Lung microvascular endothelial cell (primary cell): ENCODE measurements around the gene LIF. TPM values are rescaled to one million over a fixed set of nuclear protein-coding genes. Genes with fewer than 3 reads are reported as not detected.
"Not testable (repeated sequence)": the region's sequence is repeated elsewhere in the genome, so short reads cannot be mapped to it uniquely, and the experiment has no call there.

Experiments
- DNase-seq, 2 donors: peaks; one replicate each; pipeline versions ENCODE4 v3.0.0 to v3.0.0-alpha.2; 2010; ENCODE audit warnings: low read depth in 2 of 2
- total RNA-seq: library from RNA; depleted of rRNA; stranded (reverse); fragments of >200 nt; gene quantifications from 2 replicates; pipeline ENCODE4 v1.2.1, GENCODE V29; 2014

Gene LIF
- total RNA-seq, 1 donor from 2014 or later = 0.20 TPM

DNA sequence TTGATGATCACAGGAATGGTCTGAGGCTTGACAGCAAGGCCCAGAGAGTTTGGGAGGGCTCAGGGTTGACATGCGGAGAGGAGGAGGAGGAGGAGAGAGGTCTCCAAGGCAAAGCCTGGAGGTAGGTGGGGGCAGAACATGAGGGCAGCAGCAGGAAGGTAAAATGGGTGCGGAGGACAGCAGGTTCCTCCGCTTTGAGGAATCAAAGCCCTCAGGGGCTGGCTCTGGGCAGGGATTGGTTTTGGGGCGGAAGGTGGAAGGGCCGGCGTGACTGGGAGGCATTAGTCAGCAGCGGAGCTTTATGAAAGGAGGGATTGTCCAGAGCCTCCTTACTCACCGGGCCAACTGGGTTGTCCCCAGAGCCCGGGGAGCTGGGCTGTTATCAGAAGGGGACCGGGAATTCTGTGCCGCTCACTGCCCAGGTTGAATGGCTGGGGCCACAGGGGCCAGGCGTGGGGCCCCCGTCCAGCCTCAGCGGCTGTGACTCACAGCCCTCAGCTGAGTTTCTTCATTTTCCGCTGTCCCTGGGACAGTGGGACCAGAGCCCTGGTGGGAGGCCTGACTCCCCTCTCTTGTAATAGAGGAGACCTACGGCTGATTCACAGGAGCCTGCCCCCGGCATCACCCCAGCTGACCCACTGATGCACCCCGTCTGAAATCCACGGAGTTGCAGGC is 36.2 kb downstream of the LIF start:
- DNase-seq = no peak

DNA sequence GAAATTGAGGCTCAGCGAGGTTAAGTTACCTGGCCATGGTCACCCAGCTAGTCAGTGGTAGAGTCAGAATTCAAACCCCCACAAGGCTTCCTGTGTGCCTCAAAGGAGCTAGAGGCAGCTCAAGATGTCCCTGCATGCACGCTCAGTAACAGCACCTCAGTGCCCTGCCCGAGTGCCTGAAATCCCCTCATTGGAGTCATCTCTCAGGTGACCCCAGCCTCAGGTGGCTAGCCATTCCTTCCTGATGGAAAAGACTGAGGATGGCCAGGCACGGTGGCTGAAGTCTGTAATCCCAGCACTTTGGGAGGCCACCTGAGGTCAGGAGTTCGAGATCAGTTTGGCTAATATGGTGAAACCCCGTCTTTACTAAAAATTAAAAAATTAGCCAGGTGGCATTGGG is 36.9 kb downstream of the LIF start:
- no peak for DNase-seq

DNA sequence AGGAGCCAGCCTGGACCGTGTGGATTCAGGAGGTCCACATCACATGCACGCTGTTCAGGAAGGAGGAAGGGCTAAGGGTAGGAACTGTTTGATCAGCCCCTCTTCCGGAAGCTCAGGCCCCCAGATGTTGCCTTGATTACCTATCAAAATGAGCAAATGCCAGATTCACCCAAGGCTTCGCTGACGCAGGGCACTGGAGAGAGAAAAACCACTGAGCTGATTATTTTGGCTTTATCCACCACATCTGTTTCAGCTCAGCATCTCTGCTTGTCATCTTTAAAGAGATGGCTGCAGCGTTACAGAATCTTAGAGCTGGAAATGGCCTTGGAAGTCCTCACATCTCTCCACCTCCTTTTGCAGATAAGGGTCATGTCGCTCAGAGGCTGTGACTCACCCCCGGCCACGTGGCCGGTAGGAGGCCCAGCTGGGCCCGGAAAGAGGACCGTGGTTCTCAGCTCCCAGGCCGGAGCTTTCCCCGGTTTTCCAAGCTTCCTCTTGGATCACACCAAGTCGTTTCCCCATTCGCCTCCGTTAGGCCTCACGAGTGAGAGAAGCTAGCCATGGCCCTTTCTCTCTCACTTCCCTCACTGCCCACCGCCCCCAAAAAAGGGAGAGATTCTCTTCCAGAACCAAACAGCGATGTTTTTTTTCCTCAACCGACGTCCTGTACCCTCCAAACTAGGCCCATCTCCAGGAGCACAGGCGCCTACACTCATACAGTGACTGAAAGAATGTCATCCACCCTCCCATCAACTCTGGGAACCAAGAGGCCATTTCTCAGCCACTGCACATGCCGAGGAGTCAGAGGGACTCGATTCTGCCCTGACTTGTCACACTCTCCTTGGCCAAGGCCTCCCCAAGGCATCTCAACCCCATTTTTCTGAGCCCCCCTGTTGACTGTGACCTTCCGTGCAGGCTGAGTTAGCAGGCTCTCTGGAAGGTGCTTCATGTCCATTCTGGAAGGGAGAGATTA is 37.6 kb downstream of the LIF start:
- DNase-seq = peak; percentile 42 to 91

DNA sequence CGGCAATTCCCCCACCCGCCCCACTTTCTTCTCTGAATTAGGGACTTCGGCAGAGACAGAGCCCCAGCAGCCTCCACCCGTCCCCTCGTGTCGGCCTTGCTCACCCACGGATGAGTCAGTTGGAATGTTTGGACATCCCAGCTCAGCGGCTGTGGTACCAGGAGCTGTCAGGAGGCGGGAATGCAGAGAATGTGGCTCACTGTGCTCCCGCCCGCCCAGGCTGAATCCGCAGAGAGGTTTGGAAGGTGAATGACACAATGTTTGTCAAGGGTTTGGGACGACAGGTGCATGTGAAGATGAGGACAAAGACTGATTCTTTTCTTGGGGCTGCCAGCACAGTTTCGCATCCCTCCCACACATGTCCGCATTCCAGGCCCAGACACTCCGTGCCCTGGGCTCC is 39.6 kb downstream of the LIF start:
- DNase-seq = peak; percentile 45 to 88

DNA sequence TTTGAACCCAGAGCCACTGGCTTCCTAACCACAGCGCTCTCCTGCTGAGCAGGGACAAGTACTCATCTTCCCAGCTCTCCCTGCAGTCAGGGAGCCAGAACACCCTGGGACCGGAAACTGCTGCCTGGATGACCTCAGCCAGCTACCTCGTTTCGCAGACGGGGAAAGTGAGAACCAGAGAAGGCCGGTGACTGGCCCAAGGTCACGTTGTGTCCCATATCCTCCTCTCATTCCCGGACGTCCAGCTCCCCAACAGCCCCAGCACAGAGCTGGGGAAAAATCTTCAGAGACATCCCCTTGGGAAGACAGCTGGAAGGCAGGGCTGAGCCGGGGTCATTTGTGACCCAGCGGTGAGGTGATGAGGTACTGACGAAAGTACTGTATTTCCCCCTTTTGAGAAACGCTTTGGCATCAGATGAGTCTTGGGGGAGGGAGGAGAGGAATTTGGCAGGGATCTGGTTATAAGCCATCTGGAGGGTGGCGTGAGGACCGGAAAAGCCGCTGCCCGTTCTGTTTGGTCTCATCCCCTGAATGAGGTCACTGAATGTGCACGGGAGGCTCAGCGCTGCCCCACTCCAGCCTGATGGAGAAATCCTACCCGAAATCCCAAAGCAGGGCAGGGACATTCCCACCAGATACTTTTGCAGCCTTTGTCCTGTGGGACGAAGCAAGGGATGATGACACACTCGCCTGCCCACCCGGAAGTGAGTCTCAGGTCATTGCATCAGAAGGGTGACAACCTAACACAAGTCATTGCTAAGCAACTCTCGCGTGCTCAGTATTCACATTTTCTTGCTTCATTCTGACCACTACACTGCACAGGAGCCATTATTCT is 41.1 kb downstream of the LIF start:
- peak; percentile 62 to 92 for DNase-seq

DNA sequence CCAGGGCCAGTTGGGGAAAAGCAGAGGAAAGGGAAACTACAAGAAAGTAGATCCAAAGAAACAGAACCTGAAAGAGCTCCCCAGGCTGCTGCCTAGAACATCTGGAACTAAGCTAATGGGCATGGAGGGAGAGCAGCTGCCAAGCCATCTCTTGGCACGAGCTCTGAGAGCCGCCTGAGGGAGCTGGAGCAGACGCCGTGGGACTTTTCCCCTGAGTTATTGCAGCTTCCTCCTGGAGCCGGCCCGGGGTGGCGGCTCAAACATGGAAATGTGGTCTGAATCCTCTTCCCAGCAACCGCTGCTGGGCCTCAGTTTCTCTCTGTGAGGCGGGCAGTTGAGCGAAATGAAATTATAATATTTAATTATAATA is 41.8 kb downstream of the LIF start:
- peak in 1 of 2 donors; percentile 55 for DNase-seq

DNA sequence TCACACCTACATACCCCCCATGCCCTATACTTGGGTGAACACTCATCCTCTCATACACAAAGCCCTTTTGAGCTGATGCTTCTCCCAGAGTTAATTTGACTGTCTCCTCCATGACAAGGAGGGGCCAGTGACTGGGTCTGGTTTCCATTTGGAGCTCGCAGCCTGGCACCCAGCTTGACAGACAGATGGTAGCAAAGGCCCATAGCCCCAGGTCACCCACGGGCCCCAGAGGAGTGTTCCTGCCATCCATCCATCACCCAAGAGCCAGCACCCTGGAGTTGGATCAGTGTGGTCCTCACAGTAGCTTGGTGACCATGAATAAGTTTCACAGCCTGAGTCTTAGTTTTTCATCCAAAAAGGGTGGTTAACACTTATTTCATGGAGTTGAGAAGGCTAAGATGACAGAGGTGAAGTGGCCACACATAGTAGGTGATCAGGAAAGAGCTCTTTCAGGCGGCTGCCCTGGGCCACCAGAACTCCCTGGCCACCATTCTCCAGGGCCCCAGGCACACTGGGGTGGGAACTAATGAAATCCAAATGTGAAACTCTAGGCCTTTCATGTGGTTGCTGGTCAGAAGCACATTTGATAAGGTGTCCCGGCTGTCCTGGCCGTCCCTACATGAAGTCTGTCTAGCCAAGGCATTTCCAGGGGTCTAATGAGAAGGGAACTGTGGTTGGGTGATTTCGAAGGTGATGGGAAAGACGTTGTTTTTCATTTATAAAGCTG is 42.4 kb downstream of the LIF start:
- DNase-seq = no peak

DNA sequence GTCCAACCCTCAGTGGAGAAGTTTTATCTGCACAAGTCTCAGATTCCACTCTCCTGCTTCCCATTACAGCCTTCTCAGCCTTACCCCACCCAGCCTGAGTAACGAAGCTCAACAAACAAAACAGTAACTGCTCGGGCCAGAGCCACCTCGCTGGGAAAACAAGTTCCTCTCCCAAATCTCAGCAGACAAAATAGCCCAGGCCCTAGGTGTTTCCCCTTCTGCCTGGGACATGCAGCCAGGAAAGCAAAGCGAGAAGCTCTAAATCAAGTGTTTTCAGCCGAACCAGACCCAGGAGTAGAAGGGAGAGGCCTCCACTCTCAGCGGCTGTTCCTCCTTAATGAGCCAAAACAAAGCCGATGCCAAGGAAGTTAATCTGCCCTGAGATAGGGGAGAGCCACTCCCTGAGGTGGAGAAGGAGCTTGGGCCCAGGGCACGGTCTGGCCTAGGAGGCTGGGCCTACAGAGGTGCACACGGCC is 44.0 kb downstream of the LIF start:
- no peak for DNase-seq

DNA sequence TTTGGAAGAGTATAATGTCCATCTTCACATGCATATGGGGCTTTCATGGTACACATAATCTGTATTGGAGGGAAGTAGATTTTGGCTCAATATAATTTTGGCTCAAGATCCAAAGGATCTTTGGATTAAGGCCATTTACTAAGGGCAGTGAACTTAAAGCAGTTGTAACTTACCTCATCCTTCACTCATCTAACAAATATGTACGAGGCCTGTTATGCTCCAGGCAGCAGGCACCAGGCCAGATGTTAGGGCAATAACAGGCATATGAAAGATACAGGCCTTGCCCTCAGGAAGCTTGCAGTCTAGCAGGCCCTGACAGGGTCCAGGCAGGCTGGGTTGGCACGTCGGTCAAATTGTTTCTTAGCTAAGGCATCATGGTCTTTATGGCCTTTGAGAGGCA is 44.6 kb downstream of the LIF start:
- DNase-seq = peak in 1 of 2 donors; percentile 31

DNA sequence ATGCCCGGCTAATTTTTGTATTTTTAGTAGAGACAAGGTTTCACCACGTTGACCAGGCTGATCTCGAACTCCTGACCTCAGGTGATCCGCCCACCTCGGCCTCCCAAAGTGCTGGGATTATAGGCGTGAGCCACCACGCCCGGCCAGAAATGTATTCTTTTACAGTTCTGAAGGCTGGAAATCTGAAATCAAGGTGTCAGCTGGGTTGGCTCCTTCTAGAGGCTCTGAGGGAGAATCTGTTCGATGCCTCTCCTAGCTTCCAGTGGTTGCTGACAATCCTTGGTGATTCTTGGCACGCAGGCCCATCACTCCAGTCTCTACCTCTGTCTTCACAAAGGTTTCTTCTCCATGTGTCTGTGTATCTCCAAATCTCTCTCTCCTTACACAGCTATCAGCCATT is 45.7 kb downstream of the LIF start:
- DNase-seq = not testable (repeated sequence)

DNA sequence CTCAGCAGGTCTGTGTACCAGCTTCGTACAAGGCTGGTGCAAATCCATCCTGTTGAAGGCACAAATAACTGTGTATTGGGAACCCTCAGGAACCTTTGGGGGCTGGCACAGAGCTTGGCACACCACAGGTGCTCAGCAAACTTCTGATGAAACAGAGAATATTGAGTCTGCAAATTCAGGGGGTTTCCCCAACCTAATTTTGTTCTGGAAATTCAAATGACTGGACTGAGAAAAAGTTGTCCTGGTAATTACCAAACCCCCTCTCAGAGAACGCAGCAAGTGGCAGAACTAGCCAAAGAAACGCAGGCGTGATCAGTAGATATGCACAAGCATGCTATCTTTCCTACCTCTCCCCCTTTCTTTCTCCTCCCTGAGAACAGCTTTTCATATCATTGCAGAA is 47.6 kb downstream of the LIF start:
- no peak for DNase-seq

DNA sequence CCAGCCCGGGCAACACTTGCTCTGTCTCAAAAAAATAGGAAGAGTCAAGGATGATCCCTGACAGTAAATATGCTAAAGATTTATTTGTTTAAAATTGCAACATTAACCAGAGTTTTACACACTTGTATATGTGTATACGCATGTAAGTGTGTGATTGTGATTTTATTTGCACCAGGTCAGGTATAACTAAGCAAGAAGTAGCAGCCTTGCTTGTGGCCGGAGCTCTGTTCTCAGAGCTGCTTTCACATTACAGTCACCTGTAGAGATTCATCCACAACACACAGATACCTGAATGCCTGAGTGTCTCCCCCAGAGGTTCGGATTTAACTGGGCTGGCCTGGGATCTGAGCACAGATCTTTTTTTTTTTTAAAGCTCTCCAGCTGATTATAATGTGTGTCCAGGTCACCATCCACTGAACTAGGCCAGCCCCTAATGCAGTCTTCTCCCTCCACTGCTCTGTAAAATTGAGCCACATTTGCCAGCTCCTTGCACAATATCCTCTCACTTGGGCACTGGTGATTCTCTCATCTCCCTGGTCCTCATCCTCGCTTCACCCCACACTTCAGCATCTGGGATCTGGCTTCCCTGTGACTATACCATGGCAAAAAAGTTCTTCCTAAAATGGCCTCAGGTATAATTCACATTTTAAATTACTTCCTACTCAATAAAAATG is 48.3 kb downstream of the LIF start:
- no peak for DNase-seq

DNA sequence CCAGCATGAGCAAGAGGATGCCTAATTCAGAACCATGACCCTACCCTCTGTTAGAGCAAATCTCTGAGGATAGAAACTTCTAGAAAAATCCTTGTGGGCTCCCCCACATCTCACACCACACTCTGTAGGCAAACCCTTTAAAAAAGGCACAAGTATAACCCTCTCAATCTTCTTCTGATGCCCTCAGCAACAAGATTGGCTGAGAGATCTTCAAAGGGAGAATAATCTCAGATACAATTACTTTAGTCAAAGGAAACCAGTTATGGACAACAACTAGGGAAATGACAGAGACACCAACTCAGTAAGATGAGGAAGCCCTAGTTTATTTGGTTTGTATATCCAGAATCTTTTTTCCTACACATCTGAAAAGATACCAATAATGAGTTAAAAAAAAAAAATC is 49.2 kb downstream of the LIF start:
- no peak for DNase-seq

DNA sequence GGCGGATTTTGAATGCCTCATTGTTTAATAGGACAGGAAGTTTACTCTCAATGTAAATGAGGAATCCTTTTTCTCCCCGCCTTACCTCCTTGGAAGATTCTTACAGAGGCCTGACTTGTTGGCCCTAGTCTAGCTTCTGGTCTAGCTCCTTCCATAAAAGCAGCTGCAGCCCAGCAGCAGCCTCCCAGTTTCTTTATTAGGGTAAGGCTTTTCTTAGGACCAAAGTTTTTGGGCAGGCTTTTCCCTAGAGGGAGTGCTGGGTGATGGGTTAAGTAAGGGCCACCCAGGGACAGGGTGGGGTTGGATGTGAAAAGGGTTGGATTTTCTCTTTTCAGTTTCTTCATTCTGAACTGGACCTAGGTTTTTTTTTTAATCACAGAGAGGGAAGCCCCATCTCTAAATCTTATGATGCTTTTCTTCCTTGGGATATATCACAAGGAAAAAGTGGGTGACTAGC is 49.7 kb downstream of the LIF start:
- no peak for DNase-seq

DNA sequence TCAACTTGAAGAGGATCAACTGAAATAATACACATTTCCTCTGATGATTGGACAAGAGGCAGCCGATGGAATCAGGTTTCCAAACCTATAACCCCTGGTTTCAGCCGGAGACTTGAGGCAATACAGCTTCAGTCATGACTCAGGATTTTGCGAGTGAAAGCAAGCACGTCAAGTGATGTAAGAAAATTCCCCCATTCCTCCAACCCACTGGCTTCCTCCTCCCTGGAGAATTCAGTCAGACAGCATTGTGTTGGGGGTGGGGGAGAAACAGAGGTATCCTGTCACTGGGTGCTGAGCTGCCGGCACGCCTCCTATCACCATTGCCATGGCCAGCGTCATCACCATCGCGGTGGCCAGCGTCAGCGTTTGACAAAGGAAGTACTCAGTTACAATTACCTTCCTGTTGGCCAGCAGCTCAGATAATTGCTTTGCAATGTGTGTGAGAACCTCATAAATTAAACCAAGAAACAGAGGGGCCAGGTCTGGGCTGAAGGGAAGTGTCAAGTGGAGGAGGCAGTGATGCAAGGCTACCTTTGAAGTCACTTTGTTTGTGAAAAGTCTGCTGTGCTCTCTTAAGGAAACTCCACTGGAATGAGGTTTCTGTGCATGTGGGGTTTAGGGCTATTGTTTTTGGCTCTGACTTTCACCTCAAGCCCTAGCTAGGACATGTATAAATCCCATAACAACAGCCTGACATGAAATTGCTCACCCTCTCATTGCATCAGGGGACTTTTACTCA is 50.2 kb downstream of the LIF start:
- DNase-seq = peak; percentile 88 to 99

DNA sequence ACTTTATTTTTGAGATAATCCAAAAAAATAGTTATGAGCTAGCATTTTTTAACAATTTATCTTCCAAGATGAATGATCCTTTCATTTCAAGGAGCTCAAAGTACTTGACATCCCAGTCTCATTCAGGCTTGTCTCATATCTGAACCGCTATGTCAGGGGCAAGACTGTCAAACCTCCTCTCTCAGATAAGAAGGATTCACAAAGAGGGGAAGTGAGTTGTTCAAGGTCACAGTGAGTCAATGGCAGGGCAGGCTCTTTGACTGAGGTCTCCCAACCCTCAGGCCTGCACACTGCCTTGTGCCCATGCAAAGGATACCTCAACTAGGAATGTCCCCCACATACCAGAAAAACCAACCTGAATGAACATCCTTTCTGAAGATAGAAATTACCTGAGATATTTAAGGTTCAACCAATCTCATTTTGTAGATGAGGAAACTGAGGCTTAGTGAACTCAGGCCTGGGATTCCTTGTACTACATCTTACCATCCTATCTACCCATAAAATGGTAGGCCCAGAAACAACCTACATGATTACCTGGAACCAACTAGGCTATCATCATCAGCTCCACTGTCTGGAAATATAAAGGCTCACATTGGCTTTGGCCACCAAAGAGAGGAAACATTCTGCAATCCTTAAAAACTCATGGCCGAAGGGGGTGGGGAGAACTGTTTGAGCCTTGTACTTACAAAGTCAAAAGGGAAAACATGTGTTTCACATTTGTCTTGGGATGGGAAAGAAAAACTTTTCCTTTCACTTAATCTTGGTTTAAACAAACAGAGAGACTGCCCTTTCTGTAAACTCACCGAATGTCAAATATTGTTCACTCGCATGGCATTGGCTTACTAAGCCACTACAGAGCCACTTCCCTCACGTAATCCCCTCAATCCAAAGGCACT is 51.1 kb downstream of the LIF start:
- DNase-seq = peak; percentile 11 to 52

DNA sequence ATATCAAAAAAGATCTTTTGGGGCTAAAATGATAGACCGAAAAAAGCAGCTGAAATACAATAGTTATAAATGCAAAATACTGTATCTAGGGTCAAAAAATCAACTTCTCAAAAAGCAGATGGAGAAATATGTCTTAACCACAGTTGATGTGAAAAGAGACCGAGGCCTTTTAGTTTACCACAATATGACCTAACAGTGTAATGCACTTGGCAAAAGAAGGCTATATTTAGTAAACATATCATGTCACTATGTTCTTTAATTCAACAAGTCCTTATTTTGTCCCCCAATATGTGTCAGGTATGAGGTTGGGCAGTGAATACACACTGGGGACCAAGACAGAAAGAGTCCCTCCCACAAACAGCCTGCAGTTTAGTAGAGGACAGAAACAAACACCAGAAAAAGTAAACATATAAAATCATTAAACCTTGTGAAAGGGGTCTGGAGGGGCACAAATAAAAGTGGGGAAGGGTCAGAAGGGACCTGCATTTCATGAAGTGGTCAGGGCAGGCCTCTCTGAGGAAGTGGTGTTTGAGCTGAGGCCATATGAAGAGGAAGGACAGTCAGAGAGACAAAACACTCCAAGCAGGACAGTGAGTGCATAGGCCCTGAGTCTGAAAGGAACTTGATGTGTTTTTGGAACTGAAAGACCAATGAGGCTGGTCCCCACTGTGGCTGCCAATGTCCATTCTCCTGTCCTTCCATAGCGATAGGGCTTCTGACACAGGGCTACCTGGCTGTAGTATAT is 53.4 kb downstream of the LIF start:
- no peak for DNase-seq

DNA sequence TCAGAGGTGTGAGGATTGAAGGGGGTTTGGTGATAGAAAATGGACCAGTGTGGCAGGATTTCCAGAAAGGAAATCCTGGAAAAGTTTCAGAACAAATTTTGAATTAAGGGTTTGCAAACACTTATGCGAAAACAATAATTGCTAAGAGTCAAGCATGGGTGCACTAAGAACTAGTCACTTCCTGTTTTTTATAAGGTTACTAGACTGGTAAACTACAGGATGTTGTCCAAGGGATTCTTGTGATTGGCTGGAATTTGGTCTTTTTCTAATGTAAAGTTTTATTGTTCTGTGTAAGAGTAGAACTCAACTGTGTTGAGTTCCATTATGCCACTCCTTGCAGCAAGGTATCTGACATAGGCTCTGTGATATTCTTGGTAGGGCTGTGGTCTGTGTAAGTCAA is 54.1 kb downstream of the LIF start:
- DNase-seq = peak in 1 of 2 donors; percentile 71
